H1 (cell line): Measurements from ENCODE around the gene MID1. TPM values are rescaled to one million over a fixed set of nuclear protein-coding genes. Genes with fewer than 3 reads are reported as not detected.

Source experiments
- CBX5 ChIP-seq: fragments of 300-800, 300-1000 bp; sonication (generic); IDR thresholded peaks from 2 replicates; pipeline ENCODE4 v1.7.1; 2016; ENCODE audit warnings: antibody characterized with exemption, low read length, low read depth
- TEAD4 ChIP-seq: IDR thresholded peaks from 2 replicates; pipeline ENCODE4 v1.6.1; 2012; ENCODE audit warnings: low read depth, low read length, inconsistent platforms, mixed read lengths
- polyA plus RNA-seq, 7 experiments: library from polyadenylated mRNA; depleted of rRNA in 3 of 7; stranded (reverse) in 5 of 7; unstranded in 2 of 7; fragments of >200 nt in 5 of 7; fragments of 200-250 nt in 2 of 7; gene quantifications; 1 replicate in 5 of 7; 2 replicates in 1 of 7; 4 replicates in 1 of 7; pipeline versions ENCODE4 v1.2.1 to v1.2.3, GENCODE V29; 2011 to 2013; ENCODE audit warnings: missing spikeins in 2 of 7, mixed read lengths in 2 of 7
- total RNA-seq: library from RNA; stranded (reverse); fragmentation: NEBNext Ultra II Directional; extraction: Animal tissue kit (Norgen Biotek cat#: 25700); gene quantifications from 2 replicates; pipeline ENCODE4 v1.2.1, GENCODE V29; 2021

The MID1 gene
- total and polyA plus RNA-seq, 2 of the 8 experiments (the other 6 are each of a cell fraction or from before 2014, with no cell fraction given): 12.9 to 54.3 TPM

DNA sequence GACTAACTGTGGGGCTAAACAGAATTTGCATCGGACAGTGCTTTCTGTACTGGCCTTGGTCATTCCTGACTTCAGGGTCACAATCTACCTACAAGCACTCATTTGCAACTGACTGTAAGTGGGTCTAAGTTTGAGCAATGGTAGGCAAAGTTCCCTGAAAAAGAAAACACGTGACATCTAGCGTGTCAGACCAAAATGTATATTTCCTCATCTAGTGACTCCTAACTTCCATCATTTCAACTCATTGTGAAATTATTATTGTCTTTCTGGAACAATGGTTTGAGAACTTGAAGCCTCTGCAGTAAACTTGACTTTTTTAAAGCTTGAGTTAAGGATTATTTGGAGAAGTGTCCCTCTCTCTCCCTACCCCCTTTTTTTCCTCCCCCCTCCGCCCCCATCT lies 113.6 kb downstream of the MID1 start (continued):
- TF ChIP-seq CBX5 (no peak), TEAD4 (no peak)
